IPS DF 6.9 (cell line): ENCODE data around the gene GP1BB.

Source experiments
- DNase-seq: peaks from one replicate; pipeline ENCODE4 v3.0.0-alpha.2; 2013; ENCODE audit warnings: low read depth, low spot score
- H3K27ac ChIP-seq: one replicate; pipeline ENCODE4 v1.5.1; 2013; ENCODE audit warnings: low read length, control low read depth
- H3K27me3 ChIP-seq: 2 replicates; pipeline ENCODE4 v1.6.1; 2013; ENCODE audit warnings: mild to moderate bottlenecking, low read length; ENCODE audit not compliant: control insufficient read depth, insufficient read depth
- H3K36me3 ChIP-seq: 2 replicates; pipeline ENCODE4 v1.6.1; 2013; ENCODE audit warnings: low read length; ENCODE audit not compliant: control insufficient read depth, insufficient read depth
- H3K4me1 ChIP-seq: 2 replicates; pipeline ENCODE4 v1.6.1; 2013; ENCODE audit warnings: low read length; ENCODE audit not compliant: control insufficient read depth, insufficient read depth
- H3K4me3 ChIP-seq: 2 replicates; pipeline ENCODE4 v1.5.1; 2013; ENCODE audit warnings: mild to moderate bottlenecking, low read length
- H3K9me3 ChIP-seq: 2 replicates; pipeline ENCODE4 v1.6.1; 2013; ENCODE audit warnings: low read length, inconsistent platforms; ENCODE audit not compliant: control insufficient read depth, insufficient read depth
- WGBS: extraction: QIAGEN DNeasy Blood & Tissue Kit; methylation state at CpG from one replicate; pipeline ENCODE4 v1.1.7; 2013; ENCODE audit warnings: mixed read lengths, missing lambda C conversion rate; ENCODE audit not compliant: insufficient read length, insufficient coverage; 5-methylcytosine and 5-hydroxymethylcytosine counted together

GP1BB gene

DNA sequence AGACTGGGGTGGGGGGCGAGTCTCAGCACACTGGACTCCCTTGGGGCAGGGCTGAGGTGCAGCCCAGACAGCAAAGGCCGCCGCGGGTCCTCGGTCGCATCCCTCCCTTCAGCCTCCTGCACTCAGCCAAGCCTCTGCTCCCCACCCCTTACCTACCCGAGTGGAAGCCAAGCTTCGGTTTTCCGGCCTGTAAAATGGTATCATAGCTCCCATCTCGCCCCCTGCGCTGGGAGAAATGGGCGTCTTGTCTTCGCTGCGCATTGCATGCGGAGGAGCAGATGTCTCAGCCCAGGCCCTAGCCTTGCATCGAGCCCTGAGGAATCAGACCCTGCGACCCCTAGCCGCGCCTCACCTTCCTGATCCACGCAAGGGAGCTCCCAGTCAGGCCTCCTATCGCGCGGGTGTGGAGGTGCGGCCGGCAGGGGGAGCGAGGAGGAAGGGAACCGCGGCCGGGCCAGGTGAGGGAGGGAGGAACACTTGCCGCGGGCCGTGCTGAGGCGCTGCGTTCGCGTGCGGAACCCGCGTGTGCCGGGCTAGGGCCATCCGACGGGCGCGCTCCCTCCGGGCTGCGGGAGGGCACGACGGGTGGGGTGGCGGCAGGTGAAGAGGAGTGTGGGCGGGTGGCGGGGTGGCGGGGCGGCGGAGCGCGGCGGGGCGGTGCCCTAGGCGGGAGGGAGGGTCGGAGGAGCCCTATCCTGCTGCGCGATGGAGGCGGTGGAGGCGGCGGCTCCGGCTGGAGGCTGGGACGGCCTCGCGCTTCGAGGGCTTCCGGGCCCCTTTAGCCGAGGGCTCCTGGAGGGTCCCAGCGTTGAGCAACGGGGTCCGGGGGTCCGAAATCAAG lies 33.2 kb downstream of the GP1BB start:
- H3K36me3 ChIP-seq: no peaks in the 10 kb centered on the region
- DNase-seq: no peak
- WGBS: no CpG with 5 or more reads among the region's 76 CpGs
- peaks cover 7% of the 10 kb centered on the region; the same call in 1 of the 2 replicates for H3K4me1 ChIP-seq
- H3K27ac ChIP-seq: no peak overlapping the region
- H3K4me3 ChIP-seq: no peak overlapping the region
- peaks cover 73% of the 10 kb centered on the region for H3K27me3 ChIP-seq
- H3K9me3 ChIP-seq: no peaks in the 10 kb centered on the region

DNA sequence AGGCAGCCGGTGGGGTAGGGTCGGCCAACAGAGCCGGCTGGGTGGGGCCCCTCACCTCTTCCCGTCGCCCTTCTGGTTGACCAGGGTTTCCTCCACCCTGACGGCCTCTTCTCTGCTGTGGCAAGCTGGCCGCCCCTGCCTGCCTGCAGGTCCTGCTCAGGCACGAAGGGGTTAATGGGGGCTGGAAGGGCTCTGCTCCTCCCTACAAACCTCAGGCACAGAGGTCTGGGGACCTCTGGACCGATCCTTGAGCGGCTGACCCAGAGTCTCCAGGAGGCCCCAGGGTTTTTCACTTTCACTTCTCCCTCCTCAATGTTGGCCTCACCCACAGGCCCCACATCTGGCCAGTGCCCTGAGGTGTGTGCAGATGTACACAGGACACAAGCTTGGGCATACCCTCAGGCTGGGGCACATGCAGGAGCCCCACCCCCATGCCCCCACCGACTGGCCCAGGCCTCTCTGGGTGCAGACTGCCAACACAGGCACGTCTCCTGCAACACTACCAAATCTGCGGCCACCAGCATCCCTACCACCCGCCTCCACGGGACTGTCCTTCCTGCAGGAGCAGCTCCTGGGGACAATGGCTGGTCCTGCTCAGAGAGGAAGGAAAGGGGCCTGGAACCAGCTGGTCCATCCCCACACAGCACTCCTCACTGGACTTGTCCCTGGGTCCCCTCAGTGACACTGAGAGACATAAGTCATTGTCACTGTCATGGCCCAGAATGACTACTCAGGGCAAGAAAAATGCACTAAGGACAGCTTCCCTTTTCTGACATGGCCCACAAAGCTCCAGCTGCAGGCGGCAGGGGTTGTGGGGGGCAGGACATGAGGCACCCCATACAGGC lies 34.0 kb downstream of the GP1BB start:
- Histone ChIP-seq H3K36me3 (no peaks in the 10 kb centered on the region), H3K9me3 (no peaks in the 10 kb centered on the region), H3K27me3 (peaks cover 82% of the 10 kb centered on the region), H3K4me1 (peaks cover 10% of the 10 kb centered on the region; the same call in 1 of the 2 replicates), H3K27ac (no peak overlapping the region), H3K4me3 (no peak overlapping the region)
- no CpG with 5 or more reads among the region's 16 CpGs for WGBS
- DNase-seq: no peak

DNA sequence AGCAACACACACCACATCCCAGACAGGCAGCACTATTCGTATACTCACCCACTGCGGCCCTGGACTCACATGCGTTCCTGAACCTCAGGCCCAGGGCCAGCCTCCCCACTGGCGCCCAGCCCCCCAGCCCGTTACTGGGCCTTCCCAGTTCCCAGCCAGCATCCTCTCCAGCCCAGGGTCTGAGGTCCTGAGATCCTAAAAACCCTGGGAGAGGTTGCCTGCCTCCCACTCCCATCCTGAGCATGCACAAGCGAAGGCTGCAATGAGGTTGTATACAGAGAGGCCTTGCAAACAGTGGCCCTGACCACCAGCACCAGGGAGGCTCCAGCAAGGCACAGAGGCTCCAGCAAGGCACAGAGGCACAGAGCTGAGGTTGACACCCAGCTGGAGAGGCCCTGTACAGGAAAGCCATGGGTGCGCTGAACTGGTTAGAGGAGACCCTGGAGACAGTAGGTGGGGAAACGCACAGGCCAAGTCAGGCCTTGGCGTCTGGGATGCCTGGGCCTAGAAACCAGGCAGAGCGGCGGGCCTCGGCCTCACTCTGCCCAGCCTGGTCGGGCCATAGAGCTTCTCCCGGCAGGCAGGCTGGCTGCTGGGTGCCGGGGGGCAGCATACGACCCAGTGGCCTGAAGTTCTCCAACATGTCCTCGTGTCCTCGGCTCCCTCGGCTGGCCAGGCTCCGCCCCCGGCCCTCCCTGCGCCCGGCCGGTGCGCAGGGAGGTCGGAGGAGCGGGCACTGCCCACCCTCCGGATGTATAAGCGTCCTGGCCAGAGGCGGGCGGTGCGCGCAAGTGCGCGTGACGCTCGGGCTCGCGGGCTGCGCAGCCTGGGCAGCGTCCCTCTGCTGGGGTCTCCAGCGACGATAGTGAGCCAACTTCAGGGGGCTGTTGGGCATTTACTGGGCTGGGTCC lies 34.9 kb downstream of the GP1BB start:
- Histone ChIP-seq H3K27ac (no peak overlapping the region), H3K4me3 (no peak overlapping the region), H3K9me3 (no peaks in the 10 kb centered on the region), H3K4me1 (peaks cover 13% of the 10 kb centered on the region; the same call in 1 of the 2 replicates), H3K27me3 (peaks cover 87% of the 10 kb centered on the region), H3K36me3 (no peaks in the 10 kb centered on the region)
- no CpG with 5 or more reads among the region's 43 CpGs for WGBS
- no peak for DNase-seq

DNA sequence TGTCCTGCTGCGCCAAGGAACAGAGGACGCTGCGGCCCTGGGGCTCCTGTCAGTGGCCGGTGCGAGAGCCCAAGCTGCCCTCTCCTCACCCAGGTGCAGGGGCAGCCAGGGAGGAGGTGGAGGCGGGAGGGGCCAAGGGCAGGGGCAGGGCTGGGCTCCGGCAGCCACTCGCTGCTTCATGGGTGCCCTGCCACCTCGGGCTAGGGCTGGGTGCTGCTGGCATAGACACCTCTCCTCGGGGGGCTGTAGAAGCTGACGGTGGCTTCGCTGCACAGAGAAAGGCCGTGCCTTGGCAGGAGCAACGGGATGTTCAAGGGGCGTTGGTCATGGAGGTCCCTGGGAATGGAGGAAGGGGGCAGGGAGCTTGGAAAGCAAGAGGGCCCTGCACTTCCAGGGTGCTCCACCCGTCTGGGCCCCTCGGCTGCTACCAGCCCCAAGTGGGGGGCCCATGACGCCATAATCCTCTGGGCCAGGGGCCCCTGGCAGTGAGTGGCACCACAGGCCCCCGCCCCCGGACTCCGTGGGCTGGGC lies 35.6 kb downstream of the GP1BB start:
- H3K4me3 ChIP-seq: no peak overlapping the region
- H3K27ac ChIP-seq: no peak overlapping the region
- DNase-seq: no peak
- peaks cover 88% of the 10 kb centered on the region for H3K27me3 ChIP-seq
- WGBS: no CpG with 5 or more reads among the region's 21 CpGs
- peaks cover 14% of the 10 kb centered on the region for H3K4me1 ChIP-seq
- no peaks in the 10 kb centered on the region for H3K36me3 ChIP-seq
- no peaks in the 10 kb centered on the region for H3K9me3 ChIP-seq

DNA sequence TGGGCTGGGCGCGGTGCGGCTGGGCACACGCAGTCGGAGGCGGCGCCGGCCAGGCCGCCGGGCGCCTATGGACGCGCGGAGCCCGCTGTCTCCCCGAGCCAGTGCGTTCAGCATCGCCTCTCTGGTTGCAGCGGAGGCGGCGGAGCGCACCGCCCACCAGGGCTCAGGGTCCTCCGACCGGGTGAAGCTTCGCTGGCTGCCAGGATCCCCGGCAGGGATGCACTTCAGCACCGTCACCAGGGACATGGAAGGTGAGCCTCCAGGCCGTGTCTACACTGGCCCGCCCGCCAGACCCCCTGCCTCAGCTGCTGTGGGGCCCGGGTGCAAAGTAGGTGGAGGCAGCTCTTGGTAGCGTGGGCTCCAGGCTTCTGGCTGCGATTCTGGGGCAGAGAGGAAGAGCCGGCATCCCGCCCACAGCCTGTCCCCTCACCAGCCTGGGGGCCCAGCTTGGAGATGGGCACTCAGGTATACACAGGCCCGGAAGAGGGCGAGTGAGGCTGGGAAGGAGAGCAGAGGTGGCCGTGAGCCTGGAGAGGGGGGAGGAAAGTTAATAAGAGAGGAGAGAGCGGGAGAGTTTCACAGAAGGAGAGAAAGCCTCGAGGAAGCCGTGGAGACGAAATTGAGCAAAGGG lies 36.2 kb downstream of the GP1BB start:
- Histone ChIP-seq H3K36me3 (no peaks in the 10 kb centered on the region), H3K27ac (no peak overlapping the region), H3K27me3 (peaks cover 88% of the 10 kb centered on the region), H3K4me1 (peaks cover 15% of the 10 kb centered on the region), H3K4me3 (no peak overlapping the region), H3K9me3 (no peaks in the 10 kb centered on the region)
- no peak for DNase-seq
- WGBS: no CpG with 5 or more reads among the region's 43 CpGs

DNA sequence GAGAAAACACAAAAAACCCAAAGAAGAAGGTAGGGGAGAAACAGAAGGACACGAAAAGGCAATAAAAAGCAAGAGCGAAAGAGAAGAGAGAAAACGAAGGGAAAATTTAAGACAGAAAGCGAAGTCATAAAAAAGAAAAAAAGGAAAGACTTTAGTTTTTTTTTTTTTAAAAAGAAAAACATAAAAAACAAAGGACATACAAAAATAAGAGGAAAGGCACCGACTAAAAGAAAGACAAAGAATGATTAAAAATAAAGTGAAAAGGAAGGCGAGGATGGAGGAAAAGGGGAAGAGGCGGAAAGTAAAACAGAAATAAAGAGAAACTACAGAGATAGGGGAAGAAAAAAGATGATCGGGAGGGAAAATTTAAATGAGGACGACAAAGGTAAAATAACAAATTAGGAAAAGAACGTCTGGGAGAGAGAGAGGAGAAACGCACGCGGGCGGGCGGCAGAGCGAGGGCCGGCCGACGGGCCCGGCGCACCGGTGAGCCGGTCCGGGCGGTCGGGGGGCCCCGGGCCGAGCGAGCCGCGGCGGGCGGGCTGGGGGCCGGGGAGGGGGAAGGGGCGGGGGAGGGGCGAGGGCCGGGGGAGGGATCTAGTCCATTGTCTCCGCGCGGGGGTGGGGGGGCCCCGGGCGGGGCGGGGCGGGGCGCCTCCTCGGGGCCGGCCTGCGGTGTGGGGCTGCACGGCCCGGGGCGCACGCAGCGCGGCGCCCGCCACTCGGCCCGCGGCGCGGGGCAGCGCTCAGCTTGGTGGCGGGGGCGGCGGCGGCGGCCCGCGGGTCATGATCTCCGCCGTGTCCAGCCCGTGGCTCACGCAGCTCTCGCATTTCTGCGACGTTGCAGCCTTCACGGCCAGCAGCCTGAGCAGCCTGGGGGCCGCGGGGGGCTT lies 37.0 kb downstream of the GP1BB start, which contains the start of gene TBX1:
TSS of gene TBX1 (plus strand) at position 721 of the 893 bp plus-strand sequence. CDS start at position 787, 66 bp downstream.
- Histone ChIP-seq H3K9me3 (no peaks in the 10 kb centered on the region), H3K27ac (no peak within 1 kb of the TSS), H3K4me1 (peaks cover 19% of the 10 kb centered on the region), H3K27me3 (peaks cover 89% of the 10 kb centered on the region), H3K4me3 (peak within 1 kb of the TSS; percentile 16; the same call in 1 of the 2 replicates), H3K36me3 (no peaks in the 10 kb centered on the region)
- DNase-seq: no peak
- WGBS: no CpG with 5 or more reads among the region's 79 CpGs

DNA sequence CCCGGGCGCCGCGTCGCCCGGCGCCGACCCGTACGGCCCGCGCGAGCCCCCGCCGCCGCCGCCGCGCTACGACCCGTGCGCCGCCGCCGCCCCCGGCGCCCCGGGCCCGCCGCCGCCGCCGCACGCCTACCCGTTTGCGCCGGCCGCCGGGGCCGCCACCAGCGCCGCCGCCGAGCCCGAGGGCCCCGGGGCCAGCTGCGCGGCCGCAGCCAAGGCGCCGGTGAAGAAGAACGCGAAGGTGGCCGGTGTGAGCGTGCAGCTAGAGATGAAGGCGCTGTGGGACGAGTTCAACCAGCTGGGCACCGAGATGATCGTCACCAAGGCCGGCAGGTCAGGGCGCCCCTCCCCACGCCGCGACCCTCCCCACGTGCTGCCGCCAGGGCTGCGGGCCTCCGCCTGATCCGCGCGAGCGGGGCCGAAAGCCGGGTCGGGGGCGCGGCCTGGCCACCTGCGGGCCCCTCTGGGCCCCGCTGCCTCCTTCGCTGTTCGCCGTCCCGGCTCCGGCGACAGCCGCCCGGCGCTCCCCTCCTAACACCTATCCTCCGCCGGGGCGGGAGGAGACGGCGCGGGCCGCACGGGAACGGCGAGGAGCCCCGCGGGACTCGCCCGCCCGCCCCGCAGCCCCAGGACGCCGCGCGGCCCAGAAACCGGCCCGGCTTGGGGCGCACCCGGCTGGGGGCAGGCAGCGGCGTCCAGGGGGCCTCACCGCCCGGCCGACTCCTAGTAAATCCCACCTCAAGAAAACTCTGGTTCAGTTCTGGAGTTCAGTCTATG lies 37.8 kb downstream of the GP1BB start:
- Histone ChIP-seq H3K27ac (no peak overlapping the region), H3K4me1 (peaks cover 20% of the 10 kb centered on the region), H3K27me3 (peaks cover 88% of the 10 kb centered on the region), H3K9me3 (no peaks in the 10 kb centered on the region), H3K36me3 (no peaks in the 10 kb centered on the region), H3K4me3 (peak overlapping the region; percentile 16; the same call in 1 of the 2 replicates)
- DNase-seq: no peak
- no CpG with 5 or more reads among the region's 117 CpGs for WGBS

DNA sequence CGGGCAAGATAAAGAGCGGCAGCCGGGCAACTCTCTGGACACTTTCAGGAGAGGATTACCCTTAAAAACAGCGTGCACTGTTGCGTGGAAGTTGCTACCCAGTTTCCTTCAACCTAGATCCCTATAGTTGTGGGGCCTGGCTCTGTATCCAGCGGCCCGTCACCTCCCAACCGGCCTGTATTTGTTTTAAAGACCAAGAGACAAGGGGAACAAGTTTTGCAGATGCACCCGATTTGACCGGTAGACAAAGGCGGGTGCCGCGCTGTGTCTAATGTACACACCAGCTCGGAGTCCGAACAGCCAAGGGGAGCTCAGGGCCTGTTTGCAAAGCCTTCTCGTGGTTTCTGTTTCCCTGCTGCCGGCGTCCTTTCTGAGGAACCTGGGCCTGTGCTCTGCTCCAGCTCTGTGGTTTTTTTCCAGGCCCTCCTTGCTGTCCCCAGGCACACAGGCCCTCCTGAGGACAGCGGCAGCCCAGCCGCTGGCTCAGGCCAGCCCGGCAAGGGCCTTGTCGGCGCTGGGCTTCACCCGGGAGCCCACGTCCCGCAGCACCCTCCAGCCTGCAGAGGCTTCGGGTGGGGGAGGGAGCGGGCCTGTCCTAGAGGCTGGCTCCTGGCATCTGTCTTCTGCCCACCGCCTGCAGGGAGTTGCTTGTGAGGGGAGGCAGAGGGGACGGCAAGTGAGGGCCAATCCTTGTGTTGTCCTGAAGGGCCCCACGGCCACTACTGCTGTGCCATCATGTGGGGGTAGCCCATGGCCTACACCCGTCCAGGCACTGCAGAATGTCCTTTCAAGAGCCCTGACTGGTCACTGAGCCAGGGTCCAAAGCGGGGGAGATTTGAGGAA lies 38.6 kb downstream of the GP1BB start:
- WGBS: no CpG with 5 or more reads among the region's 33 CpGs
- Histone ChIP-seq H3K36me3 (no peaks in the 10 kb centered on the region), H3K4me1 (peaks cover 19% of the 10 kb centered on the region), H3K27me3 (peaks cover 88% of the 10 kb centered on the region), H3K4me3 (no peak overlapping the region), H3K27ac (no peak overlapping the region), H3K9me3 (no peaks in the 10 kb centered on the region)
- no peak for DNase-seq
